ENCODE results near the gene CCDC112. TPM values are rescaled to one million over a fixed set of nuclear protein-coding genes. Genes with fewer than 3 reads are reported as not detected.

CCDC112 gene
- total and polyA plus RNA-seq, 2 experiments from 2014 or later: 18.1 to 48.2 TPM

DNA sequence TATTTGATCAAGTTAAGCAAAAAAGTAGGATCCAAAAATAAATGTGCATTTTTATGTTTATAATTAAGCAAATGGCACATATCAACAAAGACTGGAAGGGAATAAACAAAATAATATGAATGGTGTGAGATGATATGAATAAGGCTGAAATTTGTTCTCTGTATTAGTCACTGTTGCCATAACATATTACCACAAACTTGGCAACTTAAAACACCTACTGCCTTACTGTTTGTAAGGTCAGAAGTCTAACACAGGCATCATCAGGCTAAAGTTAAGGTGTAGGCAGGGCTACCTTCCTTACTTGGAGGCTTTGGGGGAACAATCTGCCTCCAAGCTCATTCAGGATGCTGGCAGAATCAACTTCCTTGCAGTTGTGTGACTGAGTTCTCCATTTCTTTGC lies 53.0 kb downstream of the CCDC112 start:
- no peak overlapping the region for H3K27ac Mint-ChIP-seq
- no peak for ATAC-seq
- no peaks in the 10 kb centered on the region for H3K27me3 ChIP-seq (ENCODE audit: insufficient read depth)
- peaks cover 6% of the 10 kb centered on the region; the same call in 2 of the 3 replicates for H3K36me3 Mint-ChIP-seq (ENCODE audit: low read depth)
- no peaks in the 10 kb centered on the region for H3K4me1 ChIP-seq (ENCODE audit: insufficient read depth)
- no peaks in the 10 kb centered on the region for H3K9me2 ChIP-seq (ENCODE audit: insufficient read depth)
- TF ChIP-seq, protein P1, sequence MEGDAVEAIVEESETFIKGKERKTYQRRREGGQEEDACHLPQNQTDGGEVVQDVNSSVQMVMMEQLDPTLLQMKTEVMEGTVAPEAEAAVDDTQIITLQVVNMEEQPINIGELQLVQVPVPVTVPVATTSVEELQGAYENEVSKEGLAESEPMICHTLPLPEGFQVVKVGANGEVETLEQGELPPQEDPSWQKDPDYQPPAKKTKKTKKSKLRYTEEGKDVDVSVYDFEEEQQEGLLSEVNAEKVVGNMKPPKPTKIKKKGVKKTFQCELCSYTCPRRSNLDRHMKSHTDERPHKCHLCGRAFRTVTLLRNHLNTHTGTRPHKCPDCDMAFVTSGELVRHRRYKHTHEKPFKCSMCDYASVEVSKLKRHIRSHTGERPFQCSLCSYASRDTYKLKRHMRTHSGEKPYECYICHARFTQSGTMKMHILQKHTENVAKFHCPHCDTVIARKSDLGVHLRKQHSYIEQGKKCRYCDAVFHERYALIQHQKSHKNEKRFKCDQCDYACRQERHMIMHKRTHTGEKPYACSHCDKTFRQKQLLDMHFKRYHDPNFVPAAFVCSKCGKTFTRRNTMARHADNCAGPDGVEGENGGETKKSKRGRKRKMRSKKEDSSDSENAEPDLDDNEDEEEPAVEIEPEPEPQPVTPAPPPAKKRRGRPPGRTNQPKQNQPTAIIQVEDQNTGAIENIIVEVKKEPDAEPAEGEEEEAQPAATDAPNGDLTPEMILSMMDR (conservative IDR thresholded peaks at IDR 0.05; ENCODE audit: low read depth in 2 of 2): no peak
- TF ChIP-seq ZNF114 (CRISPR knock-in tag; IDR thresholded peaks at IDR 0.05) (no peak), JUNB (IDR thresholded peaks at IDR 0.05; ENCODE audit: unreplicated experiment) (no peak), NANOG (IDR thresholded peaks at IDR 0.05; ENCODE audit: borderline replicate concordance) (no peak), POLR2AphosphoS5 (IDR thresholded peaks at IDR 0.05; ENCODE audit: low read depth) (no peak), EZH2 (IDR thresholded peaks at IDR 0.05; ENCODE audit: low read depth, unreplicated experiment) (no peak), STAT1 (IDR thresholded peaks at IDR 0.05; ENCODE audit: unreplicated experiment) (no peak), ZNF331 (CRISPR knock-in tag; IDR thresholded peaks at IDR 0.05; ENCODE audit: low read depth) (no peak), EZH2phosphoT487 (IDR thresholded peaks at IDR 0.05; ENCODE audit: unreplicated experiment) (no peak), CREB1 (CRISPR knock-in tag; IDR thresholded peaks at IDR 0.05; ENCODE audit: low read depth) (no peak)
- TF ChIP-seq, protein P2, sequence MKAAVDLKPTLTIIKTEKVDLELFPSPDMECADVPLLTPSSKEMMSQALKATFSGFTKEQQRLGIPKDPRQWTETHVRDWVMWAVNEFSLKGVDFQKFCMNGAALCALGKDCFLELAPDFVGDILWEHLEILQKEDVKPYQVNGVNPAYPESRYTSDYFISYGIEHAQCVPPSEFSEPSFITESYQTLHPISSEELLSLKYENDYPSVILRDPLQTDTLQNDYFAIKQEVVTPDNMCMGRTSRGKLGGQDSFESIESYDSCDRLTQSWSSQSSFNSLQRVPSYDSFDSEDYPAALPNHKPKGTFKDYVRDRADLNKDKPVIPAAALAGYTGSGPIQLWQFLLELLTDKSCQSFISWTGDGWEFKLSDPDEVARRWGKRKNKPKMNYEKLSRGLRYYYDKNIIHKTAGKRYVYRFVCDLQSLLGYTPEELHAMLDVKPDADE (IDR thresholded peaks at IDR 0.05): no peak
- TF ChIP-seq, protein P3, sequence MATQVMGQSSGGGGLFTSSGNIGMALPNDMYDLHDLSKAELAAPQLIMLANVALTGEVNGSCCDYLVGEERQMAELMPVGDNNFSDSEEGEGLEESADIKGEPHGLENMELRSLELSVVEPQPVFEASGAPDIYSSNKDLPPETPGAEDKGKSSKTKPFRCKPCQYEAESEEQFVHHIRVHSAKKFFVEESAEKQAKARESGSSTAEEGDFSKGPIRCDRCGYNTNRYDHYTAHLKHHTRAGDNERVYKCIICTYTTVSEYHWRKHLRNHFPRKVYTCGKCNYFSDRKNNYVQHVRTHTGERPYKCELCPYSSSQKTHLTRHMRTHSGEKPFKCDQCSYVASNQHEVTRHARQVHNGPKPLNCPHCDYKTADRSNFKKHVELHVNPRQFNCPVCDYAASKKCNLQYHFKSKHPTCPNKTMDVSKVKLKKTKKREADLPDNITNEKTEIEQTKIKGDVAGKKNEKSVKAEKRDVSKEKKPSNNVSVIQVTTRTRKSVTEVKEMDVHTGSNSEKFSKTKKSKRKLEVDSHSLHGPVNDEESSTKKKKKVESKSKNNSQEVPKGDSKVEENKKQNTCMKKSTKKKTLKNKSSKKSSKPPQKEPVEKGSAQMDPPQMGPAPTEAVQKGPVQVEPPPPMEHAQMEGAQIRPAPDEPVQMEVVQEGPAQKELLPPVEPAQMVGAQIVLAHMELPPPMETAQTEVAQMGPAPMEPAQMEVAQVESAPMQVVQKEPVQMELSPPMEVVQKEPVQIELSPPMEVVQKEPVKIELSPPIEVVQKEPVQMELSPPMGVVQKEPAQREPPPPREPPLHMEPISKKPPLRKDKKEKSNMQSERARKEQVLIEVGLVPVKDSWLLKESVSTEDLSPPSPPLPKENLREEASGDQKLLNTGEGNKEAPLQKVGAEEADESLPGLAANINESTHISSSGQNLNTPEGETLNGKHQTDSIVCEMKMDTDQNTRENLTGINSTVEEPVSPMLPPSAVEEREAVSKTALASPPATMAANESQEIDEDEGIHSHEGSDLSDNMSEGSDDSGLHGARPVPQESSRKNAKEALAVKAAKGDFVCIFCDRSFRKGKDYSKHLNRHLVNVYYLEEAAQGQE (IDR thresholded peaks at IDR 0.05; ENCODE audit: unreplicated experiment): no peak
- TF ChIP-seq, protein P4, sequence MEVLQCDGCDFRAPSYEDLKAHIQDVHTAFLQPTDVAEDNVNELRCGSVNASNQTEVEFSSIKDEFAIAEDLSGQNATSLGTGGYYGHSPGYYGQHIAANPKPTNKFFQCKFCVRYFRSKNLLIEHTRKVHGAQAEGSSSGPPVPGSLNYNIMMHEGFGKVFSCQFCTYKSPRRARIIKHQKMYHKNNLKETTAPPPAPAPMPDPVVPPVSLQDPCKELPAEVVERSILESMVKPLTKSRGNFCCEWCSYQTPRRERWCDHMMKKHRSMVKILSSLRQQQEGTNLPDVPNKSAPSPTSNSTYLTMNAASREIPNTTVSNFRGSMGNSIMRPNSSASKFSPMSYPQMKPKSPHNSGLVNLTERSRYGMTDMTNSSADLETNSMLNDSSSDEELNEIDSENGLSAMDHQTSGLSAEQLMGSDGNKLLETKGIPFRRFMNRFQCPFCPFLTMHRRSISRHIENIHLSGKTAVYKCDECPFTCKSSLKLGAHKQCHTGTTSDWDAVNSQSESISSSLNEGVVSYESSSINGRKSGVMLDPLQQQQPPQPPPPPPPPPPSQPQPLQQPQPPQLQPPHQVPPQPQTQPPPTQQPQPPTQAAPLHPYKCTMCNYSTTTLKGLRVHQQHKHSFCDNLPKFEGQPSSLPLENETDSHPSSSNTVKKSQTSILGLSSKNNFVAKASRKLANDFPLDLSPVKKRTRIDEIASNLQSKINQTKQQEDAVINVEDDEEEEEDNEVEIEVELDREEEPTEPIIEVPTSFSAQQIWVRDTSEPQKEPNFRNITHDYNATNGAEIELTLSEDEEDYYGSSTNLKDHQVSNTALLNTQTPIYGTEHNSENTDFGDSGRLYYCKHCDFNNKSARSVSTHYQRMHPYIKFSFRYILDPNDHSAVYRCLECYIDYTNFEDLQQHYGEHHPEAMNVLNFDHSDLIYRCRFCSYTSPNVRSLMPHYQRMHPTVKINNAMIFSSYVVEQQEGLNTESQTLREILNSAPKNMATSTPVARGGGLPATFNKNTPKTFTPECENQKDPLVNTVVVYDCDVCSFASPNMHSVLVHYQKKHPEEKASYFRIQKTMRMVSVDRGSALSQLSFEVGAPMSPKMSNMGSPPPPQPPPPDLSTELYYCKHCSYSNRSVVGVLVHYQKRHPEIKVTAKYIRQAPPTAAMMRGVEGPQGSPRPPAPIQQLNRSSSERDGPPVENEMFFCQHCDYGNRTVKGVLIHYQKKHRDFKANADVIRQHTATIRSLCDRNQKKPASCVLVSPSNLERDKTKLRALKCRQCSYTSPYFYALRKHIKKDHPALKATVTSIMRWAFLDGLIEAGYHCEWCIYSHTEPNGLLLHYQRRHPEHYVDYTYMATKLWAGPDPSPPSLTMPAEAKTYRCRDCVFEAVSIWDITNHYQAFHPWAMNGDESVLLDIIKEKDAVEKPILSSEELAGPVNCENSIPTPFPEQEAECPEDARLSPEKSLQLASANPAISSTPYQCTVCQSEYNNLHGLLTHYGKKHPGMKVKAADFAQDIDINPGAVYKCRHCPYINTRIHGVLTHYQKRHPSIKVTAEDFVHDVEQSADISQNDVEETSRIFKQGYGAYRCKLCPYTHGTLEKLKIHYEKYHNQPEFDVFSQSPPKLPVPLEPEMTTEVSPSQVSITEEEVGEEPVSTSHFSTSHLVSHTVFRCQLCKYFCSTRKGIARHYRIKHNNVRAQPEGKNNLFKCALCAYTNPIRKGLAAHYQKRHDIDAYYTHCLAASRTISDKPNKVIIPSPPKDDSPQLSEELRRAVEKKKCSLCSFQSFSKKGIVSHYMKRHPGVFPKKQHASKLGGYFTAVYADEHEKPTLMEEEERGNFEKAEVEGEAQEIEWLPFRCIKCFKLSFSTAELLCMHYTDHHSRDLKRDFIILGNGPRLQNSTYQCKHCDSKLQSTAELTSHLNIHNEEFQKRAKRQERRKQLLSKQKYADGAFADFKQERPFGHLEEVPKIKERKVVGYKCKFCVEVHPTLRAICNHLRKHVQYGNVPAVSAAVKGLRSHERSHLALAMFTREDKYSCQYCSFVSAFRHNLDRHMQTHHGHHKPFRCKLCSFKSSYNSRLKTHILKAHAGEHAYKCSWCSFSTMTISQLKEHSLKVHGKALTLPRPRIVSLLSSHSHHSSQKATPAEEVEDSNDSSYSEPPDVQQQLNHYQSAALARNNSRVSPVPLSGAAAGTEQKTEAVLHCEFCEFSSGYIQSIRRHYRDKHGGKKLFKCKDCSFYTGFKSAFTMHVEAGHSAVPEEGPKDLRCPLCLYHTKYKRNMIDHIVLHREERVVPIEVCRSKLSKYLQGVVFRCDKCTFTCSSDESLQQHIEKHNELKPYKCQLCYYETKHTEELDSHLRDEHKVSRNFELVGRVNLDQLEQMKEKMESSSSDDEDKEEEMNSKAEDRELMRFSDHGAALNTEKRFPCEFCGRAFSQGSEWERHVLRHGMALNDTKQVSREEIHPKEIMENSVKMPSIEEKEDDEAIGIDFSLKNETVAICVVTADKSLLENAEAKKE (CRISPR knock-in tag; IDR thresholded peaks at IDR 0.05): no peak
- peaks cover 7% of the 10 kb centered on the region for H3K79me2 ChIP-seq (replicated peaks; ENCODE audit: insufficient read depth)
- H2AFZ ChIP-seq: no peak overlapping the region
- no peak overlapping the region for H3K4me3 ChIP-seq
- no peaks in the 10 kb centered on the region for H3F3A ChIP-seq (replicated peaks; ENCODE audit: low read depth)
- no peak overlapping the region for H3K4me2 ChIP-seq
- H3K4me3 Mint-ChIP-seq: no peak overlapping the region
- H3K27me3 Mint-ChIP-seq (ENCODE audit: insufficient read depth, low read depth, poor library complexity): no peaks in the 10 kb centered on the region
- H3K27ac ChIP-seq (ENCODE audit: low read depth): no peak overlapping the region
- no peaks in the 10 kb centered on the region for H3K4me1 Mint-ChIP-seq
- no peaks in the 10 kb centered on the region; the same call in 1 of the 2 replicates for H4K20me1 ChIP-seq (replicated peaks; ENCODE audit: insufficient read depth)
- no peaks in the 10 kb centered on the region for H3K9me3 Mint-ChIP-seq
- DNase-seq (ENCODE audit: low spot score): no peak
- peaks cover 12% of the 10 kb centered on the region; the same call in 1 of the 2 replicates for H3K36me3 ChIP-seq (ENCODE audit: insufficient read depth)

Measured in GM23338 (cell line).